ENCODE data around the gene GMCL2. TPM values are rescaled to one million over a fixed set of nuclear protein-coding genes. Genes with fewer than 3 reads are reported as not detected.

The GMCL2 gene
- total RNA-seq, 2 donors from 2014 or later: not detected

DNA sequence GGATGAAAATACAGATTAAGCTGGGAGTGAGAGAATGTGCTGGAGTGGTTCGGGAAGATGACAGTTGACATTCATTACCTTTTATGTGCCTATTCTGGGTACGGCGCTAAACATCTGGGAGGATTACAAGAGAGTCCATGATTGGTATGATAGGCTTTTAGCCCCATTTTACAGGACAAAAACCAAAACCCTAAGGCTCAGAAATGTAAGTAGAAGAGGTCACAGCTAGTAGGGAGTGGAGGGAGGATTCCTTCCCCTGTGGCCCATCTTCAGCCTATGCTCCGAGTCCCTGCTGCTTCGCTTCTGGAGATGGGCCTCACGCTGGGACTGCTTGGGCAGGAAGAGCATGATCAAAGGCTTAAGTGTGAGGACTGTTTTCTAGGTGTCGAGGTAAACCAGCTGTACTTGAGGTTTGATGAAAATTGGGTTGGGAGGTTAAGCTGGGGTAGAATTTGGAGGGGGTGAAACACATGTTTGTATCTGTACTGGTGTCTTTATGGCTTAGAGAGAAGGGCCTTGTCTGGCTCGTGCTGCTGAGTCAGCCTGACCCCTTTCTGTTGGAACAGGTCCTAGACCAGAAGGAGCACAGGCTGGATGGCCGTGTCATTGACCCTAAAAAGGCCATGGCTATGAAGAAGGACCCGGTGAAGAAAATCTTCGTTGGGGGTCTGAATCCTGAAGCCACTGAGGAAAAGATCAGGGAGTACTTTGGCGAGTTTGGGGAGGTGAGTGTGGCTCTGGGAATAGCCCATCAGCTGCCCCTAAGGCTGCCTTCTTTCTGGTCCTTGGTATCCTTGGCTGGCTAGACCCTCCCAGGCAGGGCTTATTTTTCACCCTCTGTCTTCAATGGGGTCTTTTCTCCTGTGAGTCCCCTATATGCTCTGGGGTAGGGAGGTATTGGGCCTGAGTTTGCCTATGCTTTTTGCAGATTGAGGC lies 19.3 kb upstream of the GMCL2 start:
- TF ChIP-seq, protein P1, sequence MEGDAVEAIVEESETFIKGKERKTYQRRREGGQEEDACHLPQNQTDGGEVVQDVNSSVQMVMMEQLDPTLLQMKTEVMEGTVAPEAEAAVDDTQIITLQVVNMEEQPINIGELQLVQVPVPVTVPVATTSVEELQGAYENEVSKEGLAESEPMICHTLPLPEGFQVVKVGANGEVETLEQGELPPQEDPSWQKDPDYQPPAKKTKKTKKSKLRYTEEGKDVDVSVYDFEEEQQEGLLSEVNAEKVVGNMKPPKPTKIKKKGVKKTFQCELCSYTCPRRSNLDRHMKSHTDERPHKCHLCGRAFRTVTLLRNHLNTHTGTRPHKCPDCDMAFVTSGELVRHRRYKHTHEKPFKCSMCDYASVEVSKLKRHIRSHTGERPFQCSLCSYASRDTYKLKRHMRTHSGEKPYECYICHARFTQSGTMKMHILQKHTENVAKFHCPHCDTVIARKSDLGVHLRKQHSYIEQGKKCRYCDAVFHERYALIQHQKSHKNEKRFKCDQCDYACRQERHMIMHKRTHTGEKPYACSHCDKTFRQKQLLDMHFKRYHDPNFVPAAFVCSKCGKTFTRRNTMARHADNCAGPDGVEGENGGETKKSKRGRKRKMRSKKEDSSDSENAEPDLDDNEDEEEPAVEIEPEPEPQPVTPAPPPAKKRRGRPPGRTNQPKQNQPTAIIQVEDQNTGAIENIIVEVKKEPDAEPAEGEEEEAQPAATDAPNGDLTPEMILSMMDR (IDR thresholded peaks at IDR 0.05): no peak
- DNase-seq (ENCODE audit: low spot score) (no peak), ATAC-seq (ENCODE audit: insufficient number of reproducible peaks, low FRiP score, low read depth) (no peak)
- Histone ChIP-seq H3K36me3 (peaks cover 30% of the 10 kb centered on the region), H3K27me3 (replicated peaks; ENCODE audit: insufficient read depth) (no peaks in the 10 kb centered on the region), H3K27ac (no peak overlapping the region), H3K4me3 (peak overlapping the region; percentile 96), H3K9me3 (no peaks in the 10 kb centered on the region), H3K4me1 (ENCODE audit: control insufficient read depth in 1 of 2, low read depth in 2 of 2) (peaks cover 10 to 31% of the 10 kb centered on the region in 2 donors)

DNA sequence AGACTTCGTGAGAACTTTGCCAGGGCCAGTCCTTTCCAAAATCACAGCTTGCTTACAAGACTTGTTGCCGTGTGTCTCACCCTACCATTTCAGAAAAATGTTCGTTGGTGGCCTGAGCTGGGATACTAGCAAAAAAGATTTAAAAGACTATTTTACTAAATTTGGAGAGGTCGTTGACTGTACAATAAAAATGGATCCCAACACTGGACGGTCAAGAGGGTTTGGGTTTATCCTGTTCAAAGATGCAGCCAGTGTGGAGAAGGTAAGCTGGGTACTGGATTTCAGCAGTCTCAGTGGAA lies 18.5 kb upstream of the GMCL2 start:
- peaks cover 10 to 31% of the 10 kb centered on the region in 2 donors for H3K4me1 ChIP-seq (ENCODE audit: control insufficient read depth in 1 of 2, low read depth in 2 of 2)
- peak overlapping the region; percentile 96 for H3K4me3 ChIP-seq
- H3K9me3 ChIP-seq: no peaks in the 10 kb centered on the region
- H3K27ac ChIP-seq: peak overlapping the region; percentile 90 to 97
- H3K36me3 ChIP-seq: peaks cover 22% of the 10 kb centered on the region
- no peaks in the 10 kb centered on the region for H3K27me3 ChIP-seq (replicated peaks; ENCODE audit: insufficient read depth)
- DNase-seq (ENCODE audit: low spot score) (no peak), ATAC-seq (ENCODE audit: insufficient number of reproducible peaks, low FRiP score, low read depth) (no peak)
- TF ChIP-seq, protein P1 (IDR thresholded peaks at IDR 0.05): no peak

DNA sequence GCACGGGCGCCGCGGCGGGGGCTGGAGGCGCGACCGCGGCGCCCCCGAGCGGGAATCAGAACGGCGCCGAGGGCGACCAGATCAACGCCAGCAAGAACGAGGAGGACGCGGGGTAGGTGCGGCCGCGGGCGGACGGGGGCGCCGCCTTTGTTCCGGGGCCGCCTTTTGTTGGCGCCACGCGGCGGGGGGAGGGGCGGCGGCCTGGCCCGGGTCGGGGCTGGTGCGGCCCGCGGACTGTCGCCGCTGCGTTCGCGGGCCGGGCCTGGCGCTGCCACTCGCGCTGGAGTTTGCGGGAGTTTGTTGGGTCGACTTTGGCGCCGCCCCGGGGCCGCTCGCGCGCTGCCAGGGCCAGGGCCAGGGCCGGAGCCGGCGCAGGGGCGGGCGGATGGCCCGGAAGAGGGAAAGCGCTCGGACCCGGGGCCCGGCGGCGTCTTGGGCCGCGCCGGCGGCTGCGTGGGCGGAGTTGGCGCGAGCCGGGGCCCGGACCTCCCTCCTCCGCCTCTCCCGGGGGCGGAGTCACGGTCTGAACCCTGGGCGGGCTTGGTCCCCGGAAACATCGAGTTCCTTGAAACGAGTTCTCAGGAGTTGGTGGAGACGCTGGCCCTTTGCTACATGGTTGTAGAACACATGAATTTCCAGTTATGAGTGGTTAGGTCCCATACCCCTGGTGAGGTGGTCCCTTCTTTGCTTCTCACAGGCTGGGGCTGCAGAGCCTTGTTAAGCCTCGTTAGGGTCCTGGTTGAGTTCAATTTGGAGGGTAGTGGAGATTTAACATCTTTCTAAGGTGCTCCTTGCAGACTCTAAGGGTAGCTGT lies 18.0 kb upstream of the GMCL2 start:
- peaks cover 17% of the 10 kb centered on the region for H3K36me3 ChIP-seq
- peak; percentile 17 for ATAC-seq (ENCODE audit: insufficient number of reproducible peaks, low FRiP score, low read depth)
- peak; percentile 33 for DNase-seq (ENCODE audit: low spot score)
- no peaks in the 10 kb centered on the region for H3K27me3 ChIP-seq (replicated peaks; ENCODE audit: insufficient read depth)
- H3K4me1 ChIP-seq (ENCODE audit: control insufficient read depth in 1 of 2, low read depth in 2 of 2): peaks cover 10 to 31% of the 10 kb centered on the region in 2 donors
- TF ChIP-seq, protein P1 (IDR thresholded peaks at IDR 0.05): no peak
- H3K4me3 ChIP-seq: peak overlapping the region; percentile 96
- H3K27ac ChIP-seq: peak overlapping the region; percentile 90 to 97
- H3K9me3 ChIP-seq: no peaks in the 10 kb centered on the region

DNA sequence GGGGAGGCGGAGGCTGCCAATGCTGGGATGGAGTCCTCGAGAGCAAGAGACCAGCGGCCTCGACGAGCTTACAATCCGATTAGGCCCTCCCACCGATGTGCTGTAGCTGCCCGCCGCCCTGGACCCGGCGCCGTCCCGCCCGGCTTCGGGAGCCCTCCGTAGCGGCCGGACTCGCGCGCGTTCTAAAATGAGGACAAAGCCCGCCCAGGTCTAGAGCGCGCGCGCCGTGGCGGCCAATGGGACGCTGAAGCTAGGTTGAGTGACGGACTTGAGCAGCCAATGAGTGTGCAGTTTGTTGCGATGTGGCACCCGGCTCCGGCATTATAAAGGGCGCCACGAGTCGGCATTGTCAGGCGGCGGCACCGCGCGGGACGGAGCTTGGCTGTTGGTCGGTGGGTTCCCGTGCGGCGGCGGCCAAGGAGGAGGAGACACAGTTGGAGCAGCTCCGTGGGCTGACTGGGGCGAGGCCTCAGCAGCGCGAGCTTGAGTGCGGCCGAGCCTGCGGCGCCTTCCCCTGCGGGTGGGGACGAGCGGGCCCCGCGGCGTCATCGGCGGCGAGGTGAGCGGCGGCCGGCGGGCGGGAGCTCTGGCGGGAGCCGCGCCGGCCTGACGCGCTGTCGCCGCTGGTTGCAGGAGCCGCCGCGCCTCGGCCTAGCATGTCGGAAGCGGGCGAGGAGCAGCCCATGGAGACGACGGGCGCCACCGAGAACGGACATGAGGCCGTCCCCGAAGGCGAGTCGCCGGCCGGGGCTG lies 17.2 kb upstream of the GMCL2 start, which contains the start of gene HNRNPAB:
HNRNPAB (plus strand) TSS at position 352 of the 753 bp plus-strand sequence; CDS start at position 657, 305 bp downstream.
- ATAC-seq (ENCODE audit: insufficient number of reproducible peaks, low FRiP score, low read depth) (peak; percentile 97), DNase-seq (ENCODE audit: low spot score) (peak; percentile 85)
- Histone ChIP-seq H3K27ac (peak within 1 kb of the TSS; percentile 90 to 97), H3K36me3 (peaks cover 9% of the 10 kb centered on the region), H3K9me3 (no peaks in the 10 kb centered on the region), H3K27me3 (replicated peaks; ENCODE audit: insufficient read depth) (no peaks in the 10 kb centered on the region), H3K4me3 (peak within 1 kb of the TSS; percentile 96), H3K4me1 (ENCODE audit: control insufficient read depth in 1 of 2, low read depth in 2 of 2) (peaks cover 10 to 31% of the 10 kb centered on the region in 2 donors)
- TF ChIP-seq, protein P1 (IDR thresholded peaks at IDR 0.05): no peak
